Inferior parietal cortex (tissue), 1 donor: ENCODE results near the gene TGFBR1.
"Not testable (repeated sequence)": the region's sequence is repeated elsewhere in the genome, so short reads cannot be mapped to it uniquely, and the experiment has no call there.

ENCODE experiments used
- DNase-seq: peaks from one replicate; pipeline ENCODE4 v3.0.0-alpha.2; 2016; ENCODE audit errors: extremely low spot score

TGFBR1 gene

DNA sequence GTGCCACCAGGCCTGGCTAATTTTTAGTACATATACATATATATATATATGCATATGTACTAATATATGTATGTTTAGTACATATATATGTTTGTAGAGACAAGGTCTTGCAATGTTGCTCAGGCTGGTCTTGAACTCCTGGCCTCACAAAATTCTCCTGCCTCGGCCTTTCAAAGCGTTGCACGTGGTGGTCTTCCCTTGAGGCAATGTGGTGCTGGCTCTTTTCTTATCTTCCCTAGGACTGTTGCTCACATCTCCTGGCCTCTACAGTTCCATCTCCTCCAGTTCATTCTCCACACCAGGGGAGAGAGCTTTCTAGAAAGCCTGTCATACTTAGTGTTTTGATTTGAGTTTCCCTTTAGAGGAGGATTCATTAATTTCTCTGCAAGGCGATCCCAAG lies 28.9 kb upstream of the TGFBR1 start:
- no peak for DNase-seq

DNA sequence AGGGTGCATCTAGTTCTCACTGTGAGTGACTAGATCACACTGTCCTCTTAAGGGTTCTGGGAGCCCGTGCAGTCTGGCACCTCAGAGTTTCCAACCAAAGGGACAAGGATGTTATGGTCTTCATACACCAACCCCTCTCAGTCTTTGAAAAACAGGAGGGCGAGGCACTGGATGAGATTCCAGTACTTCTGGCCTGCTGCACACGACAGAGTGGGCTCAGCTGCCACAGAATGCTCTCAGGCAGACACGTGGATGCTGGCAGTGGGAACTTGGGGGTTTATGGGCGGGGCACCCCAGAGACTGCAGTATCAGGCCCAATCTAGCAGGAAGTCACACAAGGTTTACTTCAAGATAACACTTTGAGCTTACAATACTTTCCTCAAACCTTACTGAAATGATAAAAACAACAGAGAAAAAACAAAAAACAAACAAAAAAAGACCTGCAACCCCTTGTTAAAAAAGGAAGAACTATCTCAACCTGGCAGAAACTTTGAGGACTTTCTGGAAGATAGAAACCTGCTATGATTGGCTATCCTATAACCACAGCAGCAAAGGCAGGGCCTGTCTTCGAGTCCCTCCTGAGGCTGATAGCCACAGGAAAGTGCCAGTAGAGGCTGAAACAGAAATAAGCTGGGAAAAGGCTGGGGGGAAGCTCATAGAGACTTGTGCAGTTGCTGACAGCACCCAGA lies 28.3 kb upstream of the TGFBR1 start:
- no peak for DNase-seq

DNA sequence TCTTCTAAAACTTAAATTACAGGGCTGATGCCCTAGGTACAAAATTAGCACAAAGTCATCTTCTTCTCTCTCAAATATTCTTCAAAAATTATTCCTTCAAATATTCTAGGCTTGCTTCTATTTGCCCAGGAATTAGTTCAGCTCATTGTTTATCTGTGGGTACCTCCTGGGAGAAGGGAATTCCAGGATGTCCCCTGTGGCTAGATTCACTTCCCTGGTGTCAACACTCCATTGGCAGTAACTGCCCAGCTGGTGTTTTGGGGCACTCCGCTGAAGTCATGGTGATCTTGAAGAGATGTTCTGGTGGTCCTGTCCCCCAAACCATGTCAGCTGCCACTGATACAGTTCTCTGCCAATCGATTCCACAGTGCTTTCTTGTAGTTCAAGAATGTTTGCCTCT lies 26.2 kb upstream of the TGFBR1 start:
- no peak for DNase-seq

DNA sequence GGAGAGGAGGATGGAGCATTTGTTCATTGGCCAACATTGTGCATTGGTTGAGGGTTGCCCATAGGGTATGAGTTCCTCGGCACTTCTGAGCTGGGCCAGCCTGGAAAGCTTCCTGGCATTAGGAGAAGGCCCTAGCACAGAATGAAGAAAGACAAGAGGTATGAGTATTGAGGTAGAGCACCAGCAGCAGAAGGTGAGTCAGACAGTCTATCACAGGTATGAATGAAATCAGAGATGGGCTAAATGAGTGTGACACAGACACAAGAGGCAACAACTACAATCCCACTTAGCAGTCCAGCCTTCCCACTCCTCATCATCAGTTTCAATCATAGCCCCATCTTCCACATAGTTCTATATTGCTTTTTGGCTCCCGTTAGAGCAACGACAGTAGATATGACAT lies 25.4 kb upstream of the TGFBR1 start:
- DNase-seq: no peak

DNA sequence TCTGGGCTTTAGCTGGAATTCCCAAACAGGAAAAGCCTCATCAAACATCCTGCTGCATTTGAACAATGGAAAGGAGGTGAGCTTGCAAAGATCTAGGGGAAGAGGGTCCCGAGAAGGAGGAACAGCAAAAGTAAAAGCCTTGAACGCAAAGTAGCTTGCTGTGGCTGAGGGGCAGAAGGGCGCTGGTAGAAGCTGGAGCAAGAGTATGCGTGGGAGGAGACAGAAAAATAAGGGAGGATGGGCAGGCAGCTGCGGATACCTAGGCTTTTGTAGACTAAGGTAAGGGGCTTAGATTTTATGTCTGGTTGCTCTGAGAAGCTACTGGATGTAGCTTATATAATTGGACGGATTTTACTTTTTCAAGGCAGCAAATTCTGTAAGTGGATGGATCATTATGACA lies 21.9 kb upstream of the TGFBR1 start:
- no peak for DNase-seq

DNA sequence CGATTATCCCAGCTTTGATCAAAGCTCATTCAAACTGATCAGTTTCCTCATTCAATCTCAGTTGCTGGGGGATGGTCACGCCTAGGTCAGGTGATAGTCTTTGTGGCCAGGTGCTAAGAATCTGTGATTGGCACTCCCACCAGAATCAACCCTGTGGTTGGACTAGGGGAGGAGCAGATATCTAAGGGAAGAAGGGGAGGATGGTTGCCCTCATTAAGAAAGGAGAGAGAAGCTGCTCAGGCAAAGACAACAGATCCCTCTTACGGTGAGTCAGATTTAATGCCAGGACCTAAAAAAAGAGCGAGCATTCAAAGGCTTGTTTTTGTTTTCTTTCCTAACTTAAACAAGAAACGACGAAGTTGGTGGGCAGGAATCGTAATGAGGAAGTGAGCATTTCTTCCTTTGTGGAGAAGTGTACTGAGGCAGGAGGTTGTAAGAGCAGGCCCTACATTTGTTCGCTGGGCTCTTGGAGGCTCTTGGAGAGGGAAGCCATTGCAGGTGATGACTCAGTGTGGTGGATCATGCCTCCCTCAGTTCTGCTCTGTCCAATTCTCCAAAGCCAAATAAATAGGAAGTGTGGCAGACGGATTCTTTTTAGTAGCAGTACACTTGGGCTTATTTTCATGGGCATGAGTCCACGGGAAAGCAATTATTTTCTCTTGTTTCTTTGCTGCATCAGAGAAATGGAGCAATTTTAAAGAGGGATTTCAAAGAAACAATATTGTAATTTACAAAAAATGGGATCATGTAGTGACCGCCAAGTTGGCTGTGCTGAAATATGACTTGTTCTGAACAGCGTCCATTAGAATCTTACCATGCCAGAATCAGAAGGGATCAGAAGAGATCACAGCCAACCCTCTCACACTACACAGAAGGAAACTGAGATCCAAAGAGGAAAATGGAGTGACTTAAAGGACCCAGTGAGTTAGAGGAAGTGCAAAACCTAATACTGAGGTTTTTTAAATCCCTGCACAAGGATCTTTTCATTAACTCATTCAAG lies 18.7 kb upstream of the TGFBR1 start:
- no peak for DNase-seq

DNA sequence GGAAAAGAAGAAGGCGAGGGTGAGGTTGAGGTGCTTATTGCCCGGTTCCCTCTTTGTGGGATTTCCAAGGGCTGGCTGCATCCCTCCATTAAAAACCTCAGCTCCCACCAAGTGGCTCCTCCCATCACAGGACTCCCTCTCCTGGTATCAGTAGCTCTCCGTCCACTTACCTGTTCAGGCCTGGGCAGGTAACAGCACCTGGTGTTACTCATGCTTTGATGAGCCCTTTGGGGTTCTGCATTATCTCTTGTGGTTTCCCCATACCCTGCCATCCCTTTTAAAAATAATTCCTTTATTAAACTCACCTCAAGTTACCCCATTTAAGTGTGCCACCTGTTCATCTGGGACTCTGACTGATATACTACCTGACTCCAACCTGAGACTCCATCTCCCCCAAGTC lies 17.5 kb upstream of the TGFBR1 start:
- no peak for DNase-seq

DNA sequence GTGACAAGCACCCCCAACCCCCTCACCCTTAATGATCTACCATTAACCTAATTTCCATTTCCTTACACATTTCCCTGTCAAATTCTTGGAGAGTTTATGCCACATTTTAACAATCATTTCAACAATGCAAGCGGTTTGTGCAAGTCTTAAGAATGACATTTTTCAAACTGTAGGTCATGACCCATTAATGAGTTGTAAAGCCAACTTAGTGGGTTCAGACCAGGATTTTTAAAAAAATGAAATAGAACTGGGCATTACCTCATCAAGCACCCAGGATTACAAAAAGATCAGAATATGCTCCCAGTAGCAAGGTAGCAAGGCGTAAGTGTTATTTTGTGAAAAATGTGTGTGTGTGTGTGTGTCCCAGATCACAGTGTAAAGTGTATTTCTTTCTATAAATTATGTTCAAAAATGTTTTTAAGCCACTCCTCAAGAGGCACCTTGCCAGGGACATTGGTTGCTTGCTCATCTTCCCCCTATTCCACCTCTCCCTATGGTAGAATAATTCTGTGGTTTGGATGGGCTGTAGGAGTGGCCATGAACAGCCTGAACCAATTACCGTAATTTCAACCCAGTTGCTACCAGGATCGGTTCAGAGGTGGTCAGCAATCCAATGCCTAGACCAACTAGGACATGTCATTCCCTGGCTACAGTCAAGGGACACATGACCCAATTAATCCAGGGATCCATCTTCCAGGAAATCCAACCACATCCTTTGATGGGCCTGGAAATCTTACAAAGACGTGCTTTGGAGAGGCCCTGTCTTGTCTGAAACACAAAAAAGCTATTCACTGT lies 14.4 kb upstream of the TGFBR1 start:
- DNase-seq: no peak

DNA sequence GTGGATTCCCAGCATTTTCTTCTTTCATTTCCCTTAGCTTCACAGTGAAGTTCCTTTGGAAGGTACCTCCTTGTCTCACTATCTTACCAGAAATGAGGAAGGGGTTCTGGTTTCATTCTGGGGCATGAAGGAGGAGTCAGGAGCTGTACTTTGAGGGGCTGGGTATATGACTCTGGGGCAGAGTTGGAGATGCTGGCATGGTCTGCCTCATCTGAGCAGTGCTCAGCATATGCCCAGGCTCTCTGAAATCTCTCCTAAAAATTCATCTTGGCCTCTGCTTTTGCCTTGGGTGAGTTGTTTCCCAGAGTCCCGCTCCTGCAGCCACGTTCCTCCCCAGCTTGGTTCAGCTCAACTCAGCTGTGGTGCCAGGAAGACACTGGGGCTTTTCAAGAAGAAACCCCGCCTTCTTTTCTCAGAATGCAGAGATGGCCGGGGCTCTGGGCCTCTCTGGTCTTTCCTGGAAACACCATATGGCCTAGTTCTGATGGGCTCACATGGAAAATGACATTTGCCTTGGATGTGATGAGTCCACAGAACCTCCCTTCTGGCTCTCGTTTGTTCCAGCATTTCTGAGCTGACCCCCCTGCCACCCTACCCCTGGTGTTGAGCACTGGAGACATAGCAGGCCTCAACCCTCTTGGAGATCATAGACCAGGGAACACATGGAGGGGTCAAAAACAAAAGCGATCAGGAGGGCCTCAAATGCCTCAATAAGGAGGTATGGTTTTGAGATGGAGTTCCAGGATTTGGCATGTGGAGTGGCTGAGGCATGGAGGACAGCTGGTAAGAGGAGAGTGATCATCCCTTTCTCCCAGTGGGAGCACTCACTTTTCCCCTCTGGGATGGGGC lies 12.0 kb upstream of the TGFBR1 start:
- no peak for DNase-seq

DNA sequence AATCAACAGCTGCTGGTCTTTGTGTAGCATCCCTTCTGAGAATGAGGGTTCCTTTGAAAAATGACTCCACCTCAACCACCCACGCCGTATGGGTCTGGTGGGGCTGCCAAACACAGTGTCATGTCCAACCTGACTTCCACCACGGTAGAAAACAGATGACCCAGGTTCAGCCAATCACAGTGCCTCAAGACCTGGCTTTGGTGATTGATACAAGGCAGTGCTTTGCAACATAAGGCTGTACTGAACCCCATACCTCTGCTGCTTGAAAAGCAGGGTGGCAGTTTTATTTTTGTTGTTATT lies 11.5 kb upstream of the TGFBR1 start:
- no peak for DNase-seq

DNA sequence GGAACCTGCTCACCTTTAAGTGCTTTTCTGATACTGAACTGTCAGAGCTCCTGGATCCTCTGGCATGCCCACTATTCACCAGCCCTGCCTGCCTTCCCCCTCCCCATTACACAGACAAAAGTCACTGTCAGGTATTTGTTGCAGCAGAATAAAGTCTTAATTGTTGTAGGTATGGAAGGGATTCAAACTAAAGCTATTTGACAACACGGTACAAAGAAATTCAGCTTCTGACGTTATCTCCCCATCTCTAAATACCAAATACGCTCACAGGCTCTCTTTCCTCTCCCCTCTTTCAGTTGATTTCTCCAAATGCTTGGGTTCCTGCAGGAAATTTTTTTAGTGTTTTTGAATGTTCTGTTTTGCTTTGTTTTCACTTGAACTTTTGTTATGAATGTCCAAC lies 9.3 kb upstream of the TGFBR1 start:
- no peak for DNase-seq

DNA sequence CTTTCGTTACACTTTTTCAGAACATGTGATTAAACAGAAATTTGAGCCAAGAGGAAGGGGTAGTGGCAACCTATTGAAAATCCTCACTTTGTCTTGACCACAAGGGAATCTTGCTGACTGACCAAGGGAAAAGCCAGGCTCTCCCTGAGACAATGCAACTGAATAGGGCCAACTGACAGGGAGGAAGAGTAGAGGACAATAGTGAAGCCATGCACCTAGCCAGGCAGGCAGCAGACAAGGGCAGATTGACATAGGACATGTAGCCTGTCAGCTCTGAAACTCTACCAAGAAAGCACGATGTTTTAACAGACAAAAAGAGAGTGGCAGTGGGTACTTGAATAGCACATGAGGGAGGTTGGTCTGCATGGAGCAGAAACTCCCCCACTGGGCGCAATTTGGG lies 8.5 kb upstream of the TGFBR1 start:
- DNase-seq: no peak

DNA sequence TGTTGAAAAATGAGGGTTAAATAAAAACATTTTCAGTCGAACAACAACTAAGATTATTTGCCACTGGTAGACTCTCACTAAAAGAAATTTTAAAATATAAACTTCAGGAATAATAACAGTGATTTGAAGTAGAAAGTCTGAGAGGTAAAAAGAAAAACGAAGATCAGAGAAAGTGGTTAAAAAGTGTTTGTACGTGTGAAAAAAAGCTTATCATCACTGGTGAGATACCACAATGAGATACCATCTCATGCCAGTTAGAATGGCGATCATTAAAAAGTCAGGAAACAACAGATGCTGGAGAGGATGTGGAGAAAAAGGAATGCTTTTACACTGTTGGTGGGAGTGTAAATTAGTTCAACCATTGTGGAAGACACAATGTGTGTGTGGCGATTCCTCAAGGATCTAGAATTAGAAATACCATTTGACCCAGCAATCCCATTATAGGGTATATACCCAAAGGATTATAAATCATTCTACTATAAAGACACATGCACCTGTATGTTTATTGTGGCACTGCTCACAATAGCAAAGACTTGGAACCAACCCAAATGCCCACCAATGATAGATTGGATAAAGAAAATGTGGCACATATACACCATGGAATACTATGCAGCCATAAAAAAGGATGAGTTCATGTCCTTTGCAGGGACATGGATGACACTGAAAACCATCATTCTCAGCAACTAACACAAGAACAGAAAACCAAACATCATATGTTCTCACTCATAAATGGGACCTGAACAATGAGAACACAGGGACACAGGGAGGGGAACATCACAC lies 4.9 kb upstream of the TGFBR1 start:
- not testable (repeated sequence) for DNase-seq

DNA sequence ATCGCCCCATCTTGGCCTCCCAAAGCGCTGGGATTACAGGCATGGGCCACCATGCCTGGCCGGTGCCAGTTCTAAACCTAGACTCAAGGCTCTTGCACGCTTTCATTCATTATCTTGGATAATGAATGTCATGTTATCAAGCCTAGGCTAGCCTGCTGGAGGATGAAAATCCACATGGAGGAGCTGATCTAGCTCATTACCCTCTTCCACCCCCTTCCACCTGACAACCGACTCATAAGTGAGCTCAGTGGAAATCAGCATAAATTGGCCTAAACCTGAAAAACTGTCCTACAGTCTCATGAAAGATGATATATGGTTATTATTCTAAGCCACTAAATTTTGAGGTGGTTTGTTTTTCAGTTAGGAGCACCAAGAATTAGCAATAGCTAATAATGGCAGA lies 3.6 kb upstream of the TGFBR1 start:
- no peak for DNase-seq

DNA sequence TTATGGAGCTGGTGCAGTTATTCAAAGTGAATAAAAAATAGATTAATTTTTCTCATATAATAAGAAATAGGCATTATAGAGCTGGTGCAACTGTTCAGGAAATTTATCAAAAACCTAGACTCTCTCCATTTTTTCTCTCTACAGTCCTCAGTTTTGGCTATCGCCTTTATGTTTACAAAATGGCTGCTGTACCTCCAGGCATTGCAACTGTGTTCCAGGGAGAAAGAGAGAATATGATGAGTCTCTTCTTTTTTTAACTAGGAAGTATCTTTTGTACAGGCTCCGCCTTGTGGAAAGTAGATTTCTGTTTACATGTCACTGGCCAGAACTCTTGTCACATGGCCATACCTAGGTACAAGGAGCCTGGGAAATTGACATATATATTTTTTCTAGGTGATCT lies 3.1 kb upstream of the TGFBR1 start:
- no peak for DNase-seq

DNA sequence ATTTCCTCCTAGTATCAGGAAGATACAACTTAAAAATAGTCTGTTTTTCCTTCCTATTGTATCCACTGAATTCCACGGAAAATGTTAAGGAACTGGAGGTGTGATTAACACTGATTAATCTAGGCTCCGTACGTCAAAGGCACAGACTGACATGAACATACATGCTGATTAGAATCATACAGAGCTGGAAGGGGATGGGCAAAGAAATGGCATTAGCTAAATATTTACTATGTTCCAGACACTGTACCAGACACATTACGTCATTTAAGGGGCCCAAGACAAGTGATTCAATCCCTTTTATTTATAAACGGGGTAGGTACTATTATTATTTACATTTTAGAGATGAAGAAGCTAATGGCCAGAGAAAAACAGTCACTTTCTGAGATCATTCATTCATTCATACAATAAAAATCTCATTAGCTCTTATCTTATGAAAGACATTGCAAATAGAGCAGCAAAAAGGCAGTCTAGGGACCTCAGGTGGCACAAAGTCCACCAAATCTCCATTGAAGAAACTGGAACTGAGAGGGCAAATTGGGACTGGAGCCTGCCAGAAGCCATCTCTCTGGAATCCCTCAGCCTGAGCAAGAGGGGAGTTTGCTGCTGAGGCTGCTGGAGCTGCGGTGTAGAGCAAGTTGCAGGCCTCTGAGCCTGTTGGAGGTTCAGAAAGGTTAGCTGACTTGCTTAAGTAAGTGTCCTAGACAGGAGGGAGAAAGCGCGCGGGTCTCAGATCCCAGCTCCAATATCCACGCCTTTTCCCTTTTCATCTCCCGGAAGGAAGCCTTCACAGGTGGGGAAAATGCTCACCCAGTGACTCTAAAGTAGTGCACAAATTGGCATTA lies 1.6 kb upstream of the TGFBR1 start:
- no peak for DNase-seq

DNA sequence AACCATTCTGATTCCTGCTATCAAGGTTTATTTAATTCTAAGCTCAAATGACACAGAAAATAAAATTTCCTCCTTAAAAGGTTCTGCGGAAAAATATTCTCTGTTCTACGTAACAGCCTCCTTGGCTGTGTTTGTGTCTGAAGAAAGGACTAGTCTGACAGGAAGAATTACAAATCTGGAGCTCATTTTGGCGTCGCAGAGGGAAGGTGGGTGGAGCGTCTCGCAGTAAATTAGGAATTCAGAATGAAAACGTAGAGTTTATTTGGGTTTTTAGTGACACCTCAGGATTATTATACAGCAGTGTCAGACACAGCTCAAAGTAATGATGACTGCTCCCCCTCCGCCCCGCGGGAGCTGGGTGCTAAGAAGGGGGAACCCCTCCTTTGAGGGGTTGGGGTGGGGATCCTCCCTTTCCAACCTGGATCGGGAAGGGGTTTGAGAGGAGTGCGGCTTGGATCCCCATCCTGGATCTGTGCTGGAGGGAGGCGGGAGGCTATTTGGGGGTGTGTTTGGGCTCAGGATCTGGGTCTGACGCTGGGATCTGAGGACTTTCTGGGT lies 933 bp upstream of the TGFBR1 start:
- peak; percentile 46 for DNase-seq

DNA sequence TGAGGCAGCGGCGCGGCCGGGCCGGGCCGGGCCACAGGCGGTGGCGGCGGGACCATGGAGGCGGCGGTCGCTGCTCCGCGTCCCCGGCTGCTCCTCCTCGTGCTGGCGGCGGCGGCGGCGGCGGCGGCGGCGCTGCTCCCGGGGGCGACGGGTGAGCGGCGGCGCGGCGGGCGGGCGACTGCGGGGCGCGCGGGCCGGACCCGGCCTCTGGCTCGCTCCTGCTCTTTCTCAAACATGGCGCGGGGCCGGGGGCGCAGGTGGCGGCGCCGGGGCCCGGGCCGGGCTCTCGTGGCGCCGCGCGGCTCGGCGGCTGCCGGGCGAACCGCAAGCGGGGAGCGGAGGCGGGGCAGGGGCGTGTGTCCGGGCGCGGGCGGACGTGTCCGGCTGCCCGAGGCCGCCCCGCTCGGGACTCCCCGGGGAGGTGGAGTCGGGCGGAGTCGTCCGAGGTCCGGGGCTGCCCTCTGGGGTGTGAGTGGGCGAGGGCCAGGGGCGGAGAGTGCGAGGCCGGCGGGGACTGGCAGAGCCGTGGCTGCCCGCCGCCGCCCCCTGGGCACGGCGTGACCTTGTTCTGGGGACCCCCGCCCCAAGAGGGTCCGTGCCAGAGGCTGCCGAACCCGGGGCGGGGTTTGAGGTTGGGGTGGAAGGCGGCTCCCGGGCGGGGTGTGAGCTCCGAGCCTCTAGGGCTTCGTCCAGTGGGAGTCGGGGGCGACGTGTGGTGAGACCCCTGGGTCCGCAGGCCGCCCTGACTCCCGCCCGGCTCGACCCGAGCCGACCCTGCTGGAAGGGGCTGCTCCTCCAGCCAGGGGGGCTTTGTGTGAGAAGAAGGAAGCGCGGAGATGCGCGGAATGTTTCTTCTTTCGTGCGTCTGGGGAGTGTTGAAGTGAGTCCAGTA lies 485 bp downstream of the TGFBR1 start:
- DNase-seq: no peak

DNA sequence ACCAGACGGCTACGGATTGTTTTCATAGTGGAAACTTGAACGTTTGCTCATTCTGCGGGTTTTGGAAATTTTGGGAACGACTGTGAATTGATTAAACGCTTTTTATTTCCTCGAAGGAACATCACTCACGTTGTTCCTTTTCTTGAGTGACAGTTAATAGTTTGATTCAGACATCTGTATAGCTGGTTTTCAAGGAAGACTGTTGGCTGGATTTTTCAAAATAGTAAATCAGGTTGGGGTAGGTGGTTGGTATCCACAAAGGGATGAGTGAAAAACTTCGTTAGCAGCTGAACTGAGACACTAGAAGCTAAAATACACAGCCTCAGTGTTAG lies 1.1 kb downstream of the TGFBR1 start:
- no peak for DNase-seq
